Prostate gland (tissue), 2 donors: ENCODE measurements around the gene F5. TPM values are rescaled to one million over a fixed set of nuclear protein-coding genes. Genes with fewer than 3 reads are reported as not detected.

Experiments
- DNase-seq: peaks from one replicate; pipeline ENCODE4 v3.0.0-alpha.2; 2019; ENCODE audit warnings: low spot score
- H3K27ac ChIP-seq, 2 donors: fragments of 200-600 bp; sonication (generic); 2 replicates each; pipeline ENCODE4 v1.5.1; 2017 to 2019
- H3K27me3 ChIP-seq: fragments of 200-600 bp; sonication (generic); replicated peaks from 2 replicates; pipeline ENCODE4 v1.5.1; 2019; ENCODE audit not compliant: insufficient read depth
- H3K36me3 ChIP-seq, 2 donors: fragments of 200-600 bp; sonication (generic); 1 replicate in 1 of 2; 2 replicates in 1 of 2; pipeline versions ENCODE4 v1.5.1 to v1.8.1; 2017 to 2019
- H3K4me1 ChIP-seq: fragments of 200-600 bp; sonication (generic); replicated peaks from 2 replicates; pipeline ENCODE4 v1.5.1; 2019
- H3K4me3 ChIP-seq, 2 donors: fragments of 200-600 bp; sonication (generic); 2 replicates each; pipeline ENCODE4 v1.5.1; 2017 to 2019
- H3K9me3 ChIP-seq: fragments of 200-600 bp; sonication (generic); 2 replicates; pipeline ENCODE4 v1.5.1; 2017
- POLR2A ChIP-seq: fragments of 450-650 bp; IDR thresholded peaks from one replicate; pipeline ENCODE4 v1.6.1; 2016; ENCODE audit warnings: antibody characterized with exemption, mild to moderate bottlenecking
- POLR2AphosphoS5 ChIP-seq: sonication (generic); formaldehyde crosslinking; IDR thresholded peaks from one replicate; pipeline ENCODE4 v1.6.1; 2017; ENCODE audit warnings: antibody characterized with exemption
- WGBS: methylation state at CpG from one replicate; pipeline ENCODE4 v1.1.5; 2018; 5-methylcytosine and 5-hydroxymethylcytosine counted together
- intact Hi-C: fragments of 100-400 bp; cut with DNase I; formaldehyde crosslinking; loops from one replicate; pipeline ENCODE4 v1.14.2; 2022
- total RNA-seq, 2 donors: library from RNA; depleted of rRNA; stranded (reverse); fragments of >200 nt; gene quantifications; one replicate each; pipeline ENCODE4 v1.1.0, GENCODE V29; 2016
- TF ChIP-seq, protein P1 (sequence below), 4 experiments: fragments of 200-600 bp in 2 of 4; fragments of 450-650 bp in 2 of 4; sonication (generic) in 2 of 4; IDR thresholded peaks; 1 replicate in 3 of 4; 2 replicates in 1 of 4; pipeline ENCODE4 v1.5.1; 2016 to 2019; ENCODE audit warnings: antibody characterized with exemption in 4 of 4, mild to moderate bottlenecking in 2 of 4, moderate library complexity in 2 of 4

Gene F5
- total RNA-seq, 2 donors from 2014 or later: 1.1 to 8.4 TPM

DNA sequence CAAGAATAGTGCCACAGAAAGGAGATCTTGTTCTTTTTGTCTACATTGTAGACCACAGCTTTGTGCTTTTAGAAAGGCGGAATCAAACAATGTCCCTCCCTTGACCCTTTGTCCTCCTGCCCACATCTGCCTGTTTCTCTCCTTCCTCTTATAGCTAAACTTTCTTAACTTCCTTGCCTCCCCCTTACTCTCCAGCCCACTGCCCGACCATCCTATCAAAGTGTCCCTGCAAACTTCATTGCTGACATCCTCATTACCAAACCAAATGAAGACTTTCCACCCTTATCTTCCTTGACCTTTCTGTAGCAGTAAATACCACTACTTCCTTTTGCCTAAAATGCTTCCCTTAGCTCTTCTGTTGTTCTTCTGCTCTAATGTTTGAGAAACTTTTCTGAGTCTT lies 38.6 kb upstream of the F5 start:
- H3K4me1 ChIP-seq: no peaks in the 10 kb centered on the region
- DNase-seq: no peak
- H3K9me3 ChIP-seq: no peaks in the 10 kb centered on the region
- H3K27me3 ChIP-seq: no peaks in the 10 kb centered on the region
- intact Hi-C loops: no loop called here
- no peak overlapping the region for H3K4me3 ChIP-seq
- TF ChIP-seq POLR2AphosphoS5 (no peak), POLR2A (no peak)
- TF ChIP-seq, protein P1, sequence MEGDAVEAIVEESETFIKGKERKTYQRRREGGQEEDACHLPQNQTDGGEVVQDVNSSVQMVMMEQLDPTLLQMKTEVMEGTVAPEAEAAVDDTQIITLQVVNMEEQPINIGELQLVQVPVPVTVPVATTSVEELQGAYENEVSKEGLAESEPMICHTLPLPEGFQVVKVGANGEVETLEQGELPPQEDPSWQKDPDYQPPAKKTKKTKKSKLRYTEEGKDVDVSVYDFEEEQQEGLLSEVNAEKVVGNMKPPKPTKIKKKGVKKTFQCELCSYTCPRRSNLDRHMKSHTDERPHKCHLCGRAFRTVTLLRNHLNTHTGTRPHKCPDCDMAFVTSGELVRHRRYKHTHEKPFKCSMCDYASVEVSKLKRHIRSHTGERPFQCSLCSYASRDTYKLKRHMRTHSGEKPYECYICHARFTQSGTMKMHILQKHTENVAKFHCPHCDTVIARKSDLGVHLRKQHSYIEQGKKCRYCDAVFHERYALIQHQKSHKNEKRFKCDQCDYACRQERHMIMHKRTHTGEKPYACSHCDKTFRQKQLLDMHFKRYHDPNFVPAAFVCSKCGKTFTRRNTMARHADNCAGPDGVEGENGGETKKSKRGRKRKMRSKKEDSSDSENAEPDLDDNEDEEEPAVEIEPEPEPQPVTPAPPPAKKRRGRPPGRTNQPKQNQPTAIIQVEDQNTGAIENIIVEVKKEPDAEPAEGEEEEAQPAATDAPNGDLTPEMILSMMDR (IDR thresholded peaks at IDR 0.05): no peak
- 70% methylated on average over 2 of the region's 2 CpGs for WGBS
- H3K27ac ChIP-seq: no peak overlapping the region
- no peaks in the 10 kb centered on the region for H3K36me3 ChIP-seq

- TF ChIP-seq, protein P1 (IDR thresholded peaks at IDR 0.05): no peak
- TF ChIP-seq POLR2AphosphoS5: no peak
- no peak for TF ChIP-seq POLR2A
- Histone ChIP-seq H3K9me3 (no peaks in the 10 kb centered on the region), H3K4me1 (no peaks in the 10 kb centered on the region), H3K4me3 (no peak overlapping the region), H3K27me3 (no peaks in the 10 kb centered on the region), H3K36me3 (no peaks in the 10 kb centered on the region), H3K27ac (no peak overlapping the region)
- intact Hi-C loops: no loop called here
- no peak for DNase-seq
These were observed 37.8 kb upstream of the F5 start for GRCh38 chr1:169624122-169624521.

DNA sequence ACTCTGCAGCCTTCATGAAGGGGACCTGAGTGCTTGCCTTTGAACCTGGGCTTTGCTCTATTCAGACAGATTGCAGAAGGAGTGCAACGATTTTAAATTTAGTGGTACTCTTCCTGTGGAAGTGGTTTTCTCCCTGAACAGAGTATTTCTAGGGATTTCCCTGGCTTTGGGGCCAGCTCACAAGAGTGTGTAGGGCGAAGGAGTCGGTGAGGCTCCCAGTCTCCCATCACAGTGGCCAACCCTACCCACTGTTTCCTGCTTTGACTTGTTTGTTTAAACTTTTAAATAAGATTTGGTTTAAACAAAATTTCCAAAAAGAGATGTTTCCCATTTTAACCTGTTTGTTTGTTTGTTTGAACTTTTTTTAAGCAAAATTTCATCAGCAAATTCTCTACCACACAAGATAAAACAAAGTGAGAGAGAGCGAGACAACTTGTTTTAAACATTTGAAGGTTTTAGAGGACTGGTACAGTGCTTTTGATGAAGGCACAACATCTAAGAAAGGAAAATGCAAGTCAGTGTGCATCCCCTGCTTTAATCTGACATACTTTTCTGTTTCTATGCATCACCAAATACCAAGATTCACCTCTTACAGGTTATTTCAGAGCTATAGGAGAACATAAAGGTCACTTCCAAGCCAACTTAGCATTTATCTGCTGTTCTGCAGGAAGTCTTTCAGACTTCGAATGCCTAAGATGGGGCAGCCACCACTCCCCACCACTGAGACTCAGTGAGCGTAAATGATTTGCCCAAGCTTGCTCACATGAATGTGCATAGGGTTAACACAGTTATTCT lies 37.0 kb upstream of the F5 start:
- intact Hi-C loops: no loop called here
- no peak for DNase-seq
- 87% methylated on average over 6 of the region's 6 CpGs for WGBS

GRCh38 chr1:169620565-169620964 lies 34.3 kb upstream of the F5 start:
- no peak overlapping the region for H3K27ac ChIP-seq
- no peak overlapping the region for H3K4me3 ChIP-seq
- intact Hi-C loops: no loop called here
- H3K9me3 ChIP-seq: no peaks in the 10 kb centered on the region
- no peaks in the 10 kb centered on the region for H3K4me1 ChIP-seq
- no peaks in the 10 kb centered on the region for H3K27me3 ChIP-seq
- no peaks in the 10 kb centered on the region for H3K36me3 ChIP-seq
- DNase-seq: no peak
- TF ChIP-seq, protein P1 (IDR thresholded peaks at IDR 0.05): no peak
- TF ChIP-seq POLR2AphosphoS5: no peak
- TF ChIP-seq POLR2A: no peak
- 93% methylated on average over 8 of the region's 8 CpGs for WGBS

More for the DNA sequence above, 37.0 kb upstream of the F5 start:
- Histone ChIP-seq H3K27ac (no peak overlapping the region), H3K4me3 (no peak overlapping the region), H3K36me3 (no peaks in the 10 kb centered on the region), H3K9me3 (no peaks in the 10 kb centered on the region), H3K4me1 (no peaks in the 10 kb centered on the region), H3K27me3 (no peaks in the 10 kb centered on the region)
- TF ChIP-seq, protein P1 (IDR thresholded peaks at IDR 0.05): no peak
- TF ChIP-seq POLR2AphosphoS5 (no peak), POLR2A (no peak)

DNA sequence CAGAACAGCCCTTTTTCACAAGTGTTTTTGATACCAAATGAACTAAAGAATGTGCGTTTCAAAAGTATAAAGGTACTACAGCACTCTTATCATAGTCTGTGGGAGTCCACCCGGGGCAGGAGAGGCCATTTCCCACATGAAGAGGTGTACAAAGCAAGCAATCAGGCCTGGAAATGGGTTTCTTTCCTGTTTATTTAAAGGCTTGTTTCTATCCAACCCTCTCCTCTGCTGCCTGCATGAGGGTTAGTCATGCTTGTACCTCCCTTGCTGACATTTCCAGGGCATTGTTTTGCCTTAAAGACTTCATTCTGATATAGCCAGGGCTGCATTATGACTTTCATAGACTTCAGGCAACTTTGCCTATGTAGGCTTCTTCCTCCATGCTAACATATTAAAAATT lies 32.1 kb upstream of the F5 start:
- no peaks in the 10 kb centered on the region for H3K4me1 ChIP-seq
- WGBS: 75% methylated on average over 2 of the region's 2 CpGs
- no peak for TF ChIP-seq POLR2AphosphoS5
- TF ChIP-seq POLR2A: no peak
- TF ChIP-seq, protein P1 (IDR thresholded peaks at IDR 0.05): no peak
- DNase-seq: no peak
- H3K36me3 ChIP-seq: no peaks in the 10 kb centered on the region
- no peaks in the 10 kb centered on the region for H3K27me3 ChIP-seq
- intact Hi-C loops: no loop called here
- no peaks in the 10 kb centered on the region for H3K9me3 ChIP-seq
- no peak overlapping the region for H3K4me3 ChIP-seq
- H3K27ac ChIP-seq: no peak overlapping the region
